ENCODE measurements around the gene MAFF.

GRCh38 chr22:38223289-38223960 lies 21.6 kb downstream of the MAFF start:
- TF ChIP-seq CTCF (IDR thresholded peaks at IDR 0.05; ENCODE audit: low read depth, low read length) (peak; percentile 24; the same call in 1 of the 2 replicates), EZH2phosphoT487 (IDR thresholded peaks at IDR 0.05; ENCODE audit: low read depth) (no peak)

All from OCI-LY3 (cell line).